OCI-LY1 (cell line): ENCODE data around the gene TPD52L1.

ENCODE experiments used
- H2AFZ ChIP-seq: fragments of 200-600 bp; sonication (generic), shearing (Covaris generic); 2 replicates; pipeline ENCODE4 v1.6.0; 2014; ENCODE audit warnings: antibody characterized with exemption, mild to moderate bottlenecking, low read length
- H3F3A ChIP-seq: fragments of 200-600 bp; sonication (generic), shearing (Covaris generic); 2 replicates; pipeline ENCODE4 v1.6.0; 2014; ENCODE audit warnings: mild to moderate bottlenecking, antibody characterized with exemption, low read length, moderate library complexity; ENCODE audit not compliant: insufficient read depth
- H3K27ac ChIP-seq: fragments of 200-600 bp; sonication (generic); 2 replicates; pipeline ENCODE4 v1.5.1; 2014; ENCODE audit warnings: low read length, mixed run types, mild to moderate bottlenecking, low read depth; ENCODE audit not compliant: poor library complexity, severe bottlenecking
- H3K27me3 ChIP-seq: fragments of 200-600 bp; sonication (generic); 2 replicates; pipeline ENCODE4 v1.6.0; 2014; ENCODE audit warnings: antibody characterized with exemption, mild to moderate bottlenecking, low read length, moderate library complexity; ENCODE audit not compliant: insufficient read depth
- H3K36me3 ChIP-seq: fragments of 200-600 bp; sonication (generic); 2 replicates; pipeline ENCODE4 v1.6.1; 2014; ENCODE audit warnings: mild to moderate bottlenecking, antibody characterized with exemption, low read length, moderate library complexity, mixed read lengths; ENCODE audit not compliant: insufficient read depth
- H3K4me1 ChIP-seq: fragments of 200-600 bp; sonication (generic); 2 replicates; pipeline ENCODE4 v1.5.1; 2014; ENCODE audit warnings: mild to moderate bottlenecking, low read length, moderate library complexity; ENCODE audit not compliant: insufficient read depth, severe bottlenecking
- H3K4me2 ChIP-seq: fragments of 200-600 bp; sonication (generic), shearing (Covaris generic); 2 replicates; pipeline ENCODE4 v1.6.1; 2014; ENCODE audit warnings: low read length
- H3K4me3 ChIP-seq: fragments of 200-600 bp; sonication (generic); 2 replicates; pipeline ENCODE4 v1.5.1; 2014; ENCODE audit warnings: low read length, low read depth, mild to moderate bottlenecking, mixed read lengths; ENCODE audit not compliant: poor library complexity, severe bottlenecking
- H3K79me2 ChIP-seq: fragments of 200-600 bp; shearing (Covaris generic); 2 replicates; pipeline ENCODE4 v1.6.1; 2016; ENCODE audit warnings: mixed run types, low read length, mixed read lengths; ENCODE audit not compliant: insufficient read depth
- H3K9ac ChIP-seq: fragments of 200-600 bp; sonication (generic), shearing (Covaris generic); 2 replicates; pipeline ENCODE4 v1.6.1; 2014; ENCODE audit warnings: mild to moderate bottlenecking, low read length, mixed read lengths
- H3K9me2 ChIP-seq: fragments of 200-600 bp; sonication (generic), shearing (Covaris generic); 2 replicates; pipeline ENCODE4 v1.6.1; 2014; ENCODE audit warnings: low read depth, mild to moderate bottlenecking, low read length, mixed read lengths
- H3K9me3 ChIP-seq: fragments of 200-600 bp; shearing (Covaris generic); 2 replicates; pipeline ENCODE4 v1.6.1; 2014; ENCODE audit warnings: low read length, mixed read lengths
- H4K20me1 ChIP-seq: fragments of 200-600 bp; sonication (generic), shearing (Covaris generic); 2 replicates; pipeline ENCODE4 v1.6.0; 2016; ENCODE audit warnings: mild to moderate bottlenecking, low read length; ENCODE audit not compliant: insufficient read depth
- CTCF ChIP-seq: fragments of 200-600 bp; sonication (generic), shearing (Covaris generic); IDR thresholded peaks from 2 replicates; pipeline ENCODE4 v1.5.1; 2017; ENCODE audit warnings: mild to moderate bottlenecking, antibody characterized with exemption, low read length, moderate library complexity, mixed read lengths
- EZH2 ChIP-seq: fragments of 200-600 bp; sonication (generic), shearing (Covaris generic); IDR thresholded peaks from 2 replicates; pipeline ENCODE4 v1.8.0; 2017; ENCODE audit warnings: borderline replicate concordance, mixed run types, mild to moderate bottlenecking, antibody characterized with exemption, low read length, moderate library complexity, mixed read lengths

Gene TPD52L1

GRCh38 chr6:125312950-125313349, 159.4 kb downstream of the TPD52L1 start:
- peaks cover 35% of the 10 kb centered on the region for H3K4me1 ChIP-seq
- H3K9me2 ChIP-seq, result no peaks in the 10 kb centered on the region
- no peak overlapping the region for H3K4me3 ChIP-seq
- H3K4me2 ChIP-seq, result no peak overlapping the region
- TF ChIP-seq EZH2 (no peak), CTCF (no peak)
- H3K27me3 ChIP-seq, result no peaks in the 10 kb centered on the region
- H2AFZ ChIP-seq, result no peak overlapping the region
- H3K79me2 ChIP-seq, result no peaks in the 10 kb centered on the region
- no peaks in the 10 kb centered on the region for H3F3A ChIP-seq
- H4K20me1 ChIP-seq, result no peaks in the 10 kb centered on the region
- no peaks in the 10 kb centered on the region for H3K9me3 ChIP-seq
- no peak overlapping the region for H3K27ac ChIP-seq
- H3K9ac ChIP-seq, result no peak overlapping the region
- H3K36me3 ChIP-seq, result no peaks in the 10 kb centered on the region
